HG03354 (cell line): ENCODE data around the gene STMP1.
"Not testable (repeated sequence)": the region's sequence is repeated elsewhere in the genome, so short reads cannot be mapped to it uniquely, and the experiment has no call there.

Experiments used
- ATAC-seq: cut with Tn5 transposase; IDR thresholded peaks from one replicate; pipeline ENCODE4 v1.9.1; 2021; ENCODE audit warnings: mild to moderate bottlenecking; ENCODE audit not compliant: unreplicated experiment, poor library complexity, severe bottlenecking

STMP1 gene

DNA sequence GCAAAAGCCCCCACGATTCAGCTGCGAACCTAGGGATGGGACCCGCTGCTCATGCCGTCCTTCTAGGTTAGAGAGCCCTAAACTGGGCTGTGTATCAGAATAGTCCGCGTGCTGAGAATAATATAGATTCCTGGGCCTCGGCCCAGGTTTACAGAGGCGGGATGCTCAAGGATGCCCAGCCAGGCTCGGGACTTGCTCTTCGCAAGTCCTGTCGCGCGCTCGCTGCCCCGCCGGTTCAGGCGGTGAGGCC, 266 bp upstream of the STMP1 start:
- no peak for ATAC-seq

GRCh38 chr7:135664046-135664589, 1.8 kb downstream of the STMP1 start:
- no peak for ATAC-seq

DNA sequence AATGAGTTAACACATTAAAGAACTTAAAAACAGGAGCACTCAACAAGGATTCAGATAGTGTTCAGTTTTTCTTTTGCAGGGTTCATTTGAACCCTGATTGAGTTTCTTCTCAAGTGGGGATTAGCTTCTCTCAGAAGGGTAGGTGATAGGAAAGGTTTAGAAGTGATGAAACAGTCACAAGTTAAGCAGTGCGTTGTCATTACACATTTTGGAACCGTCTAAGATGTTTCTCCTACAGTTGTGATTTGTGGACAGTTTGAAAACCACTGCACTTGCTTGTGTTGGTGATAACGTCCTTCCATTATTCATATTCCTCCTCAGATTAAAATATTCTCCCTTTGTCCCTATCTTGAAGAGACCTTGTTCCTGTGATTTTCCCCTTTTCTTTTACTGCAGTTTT, 2.7 kb downstream of the STMP1 start:
- no peak for ATAC-seq

DNA sequence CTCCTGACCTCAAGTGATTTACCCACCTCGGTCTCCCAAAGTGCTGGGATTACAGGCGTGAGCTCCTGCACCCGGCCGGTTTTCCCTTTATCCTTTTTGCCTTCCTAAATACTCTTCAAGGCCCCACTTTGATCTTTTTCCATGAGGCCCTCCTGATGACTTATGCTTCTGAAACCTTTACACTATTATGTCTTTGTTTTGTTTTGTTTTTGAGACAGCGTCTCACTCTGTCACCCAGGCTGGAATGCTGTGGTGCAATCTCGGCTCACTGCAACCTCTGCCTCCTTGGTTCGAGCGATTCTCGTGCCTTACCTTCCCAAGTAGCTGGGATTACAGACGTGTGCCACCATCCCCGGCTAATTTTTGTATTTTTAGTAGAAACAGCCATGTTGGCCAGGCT, 3.8 kb downstream of the STMP1 start:
- no peak for ATAC-seq

GRCh38 chr7:135666846-135667245, 4.5 kb downstream of the STMP1 start:
- no peak for ATAC-seq

DNA sequence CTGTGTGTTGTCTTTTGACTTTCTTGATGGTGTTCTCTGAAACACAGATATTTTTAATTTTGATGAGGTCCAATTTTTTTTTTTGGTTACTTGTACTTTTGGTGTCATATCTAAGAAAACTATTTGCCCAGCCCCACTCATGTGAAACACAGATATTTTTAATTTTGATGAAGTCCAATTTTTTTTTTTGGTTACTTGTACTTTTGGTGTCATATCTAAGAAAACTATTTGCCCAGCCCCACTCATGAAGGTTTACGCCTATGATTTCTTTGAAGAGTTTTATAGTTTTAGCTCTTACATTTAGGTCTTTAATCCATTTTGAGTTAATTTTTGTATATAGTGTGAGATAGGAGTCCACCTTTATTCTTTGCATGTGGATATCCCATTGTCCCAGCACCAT, 5.3 kb downstream of the STMP1 start:
- ATAC-seq = not testable (repeated sequence)

DNA sequence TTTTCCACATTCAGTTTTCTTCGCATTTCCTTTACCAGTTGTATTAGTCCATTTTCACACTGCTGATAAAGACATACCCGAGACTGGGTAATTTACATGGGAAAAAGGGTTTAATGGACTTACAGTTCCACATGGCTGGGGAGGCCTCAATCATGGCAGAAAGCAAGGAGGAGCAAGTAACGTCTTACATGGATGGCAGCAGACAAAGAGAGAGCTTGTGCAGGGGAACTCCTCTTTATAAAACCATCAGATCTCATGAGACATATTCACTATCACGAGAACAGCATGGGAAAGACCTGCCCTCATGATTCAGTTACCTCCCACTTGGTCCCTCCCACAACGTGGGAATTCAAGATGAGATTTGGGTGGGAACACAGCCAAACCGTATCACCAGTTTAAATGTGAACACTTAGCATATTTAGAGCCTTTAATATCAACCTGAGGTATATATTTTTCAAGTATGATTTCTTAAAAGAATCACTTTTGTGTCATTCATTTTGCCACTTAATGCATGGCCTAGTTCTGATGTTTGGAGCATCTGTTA, 6.6 kb downstream of the STMP1 start:
- not testable (repeated sequence) for ATAC-seq

GRCh38 chr7:135669774-135670173, 7.5 kb downstream of the STMP1 start:
- ATAC-seq = no peak

DNA sequence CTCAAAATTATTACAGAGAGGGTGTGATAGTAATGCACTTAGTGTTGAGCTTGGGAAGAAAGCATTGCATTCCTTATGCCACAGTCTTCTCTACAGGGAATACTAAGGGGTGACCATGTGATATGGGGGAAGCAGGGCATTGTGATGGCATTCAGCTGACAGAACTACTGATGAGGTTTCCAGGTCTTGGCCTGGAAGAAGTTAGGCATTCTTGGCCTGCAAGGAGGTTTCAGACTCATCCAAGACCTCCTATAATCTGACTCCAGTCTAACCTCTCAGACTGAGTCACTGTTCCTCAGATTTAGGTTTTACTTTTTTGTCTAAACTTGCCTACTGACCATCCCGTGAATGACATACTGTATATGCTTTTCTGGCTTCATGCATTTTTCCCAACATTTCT, 7.9 kb downstream of the STMP1 start:
- ATAC-seq = no peak

GRCh38 chr7:135672560-135673359, 10.4 kb downstream of the STMP1 start:
- ATAC-seq = peak; percentile 94

DNA sequence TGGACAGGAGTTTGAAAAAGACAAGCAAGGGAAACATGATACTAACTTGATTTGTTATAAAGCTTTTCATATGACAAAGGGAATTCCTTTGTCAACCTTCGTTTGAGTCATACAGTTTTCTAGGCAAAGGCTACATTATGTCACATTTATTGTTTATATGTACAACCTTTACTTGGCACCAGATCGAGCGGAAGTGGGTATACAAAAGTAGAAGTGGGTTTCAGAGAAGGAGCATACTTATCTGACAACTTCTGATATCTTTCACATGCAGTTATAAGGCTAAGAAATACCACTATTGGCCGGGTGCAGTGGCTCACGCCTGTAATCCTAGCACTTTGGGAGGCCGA, 11.0 kb downstream of the STMP1 start:
- ATAC-seq = no peak

DNA sequence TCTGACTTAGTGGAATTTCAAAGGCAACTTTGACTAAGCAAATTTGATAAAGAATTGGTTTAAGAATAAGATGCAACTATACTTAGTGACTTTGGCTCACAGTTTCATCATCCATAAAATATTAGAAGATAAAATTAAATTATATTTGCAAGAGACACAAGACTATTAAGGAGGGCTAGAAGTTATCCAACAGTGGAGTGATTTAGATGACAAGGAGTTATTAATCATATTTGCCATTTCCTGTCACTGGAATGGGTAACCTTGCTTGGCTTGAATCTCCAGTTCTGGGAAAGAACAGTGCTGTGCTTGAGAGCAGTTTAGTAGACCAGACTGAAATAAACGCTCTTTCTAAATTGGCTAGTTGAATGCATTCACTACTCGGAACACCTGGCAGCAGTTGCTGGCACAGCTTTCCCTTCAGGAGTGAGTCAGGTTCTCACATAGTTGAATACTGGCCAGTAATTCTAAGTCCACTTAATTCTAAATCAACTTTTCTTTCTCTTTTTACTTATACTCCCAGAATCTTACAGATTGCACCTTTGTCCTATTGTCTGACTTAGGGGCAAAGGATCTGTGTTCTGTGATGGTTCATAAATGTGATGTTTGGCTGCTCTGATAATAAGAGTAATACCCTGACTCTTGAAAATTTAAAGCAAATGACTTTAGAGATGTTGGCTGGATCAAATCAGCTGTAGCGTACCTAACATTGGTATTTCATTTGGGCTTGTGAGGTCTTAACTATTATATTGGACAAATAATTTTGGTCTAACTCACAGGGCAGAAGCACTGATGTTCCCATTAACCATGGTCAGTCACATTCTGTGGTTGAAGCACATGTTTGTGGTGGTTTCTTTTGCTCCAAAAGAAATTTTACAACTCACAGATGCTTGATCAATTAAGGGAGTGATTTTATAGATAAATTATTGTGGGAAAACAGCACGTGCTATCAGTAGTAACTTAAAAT, 16.6 kb downstream of the STMP1 start:
- no peak for ATAC-seq

GRCh38 chr7:135681762-135682161, 19.4 kb downstream of the STMP1 start:
- ATAC-seq = no peak

DNA sequence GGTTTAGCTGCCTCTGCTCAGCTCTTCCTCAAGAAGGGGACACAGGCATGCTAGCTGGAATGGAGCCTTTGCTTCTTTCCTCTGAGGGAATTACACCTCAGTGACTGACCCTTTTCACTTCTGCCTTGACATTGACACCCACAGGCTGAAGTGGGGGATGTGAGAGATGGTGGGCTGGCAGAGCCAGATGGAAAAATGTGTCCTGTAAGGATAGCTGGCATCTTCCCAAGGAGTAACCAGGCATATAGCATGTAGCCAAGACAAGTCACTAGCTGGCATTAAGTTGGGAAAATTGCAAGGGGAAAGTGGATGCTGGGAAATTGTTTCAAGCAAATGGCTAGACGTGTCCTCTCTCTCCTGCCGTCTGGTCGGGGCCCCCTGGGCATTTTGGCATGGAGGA, 19.9 kb downstream of the STMP1 start:
- no peak for ATAC-seq

- no peak for ATAC-seq
Measured at GRCh38 chr7:135683609-135684008, 21.3 kb downstream of the STMP1 start.

DNA sequence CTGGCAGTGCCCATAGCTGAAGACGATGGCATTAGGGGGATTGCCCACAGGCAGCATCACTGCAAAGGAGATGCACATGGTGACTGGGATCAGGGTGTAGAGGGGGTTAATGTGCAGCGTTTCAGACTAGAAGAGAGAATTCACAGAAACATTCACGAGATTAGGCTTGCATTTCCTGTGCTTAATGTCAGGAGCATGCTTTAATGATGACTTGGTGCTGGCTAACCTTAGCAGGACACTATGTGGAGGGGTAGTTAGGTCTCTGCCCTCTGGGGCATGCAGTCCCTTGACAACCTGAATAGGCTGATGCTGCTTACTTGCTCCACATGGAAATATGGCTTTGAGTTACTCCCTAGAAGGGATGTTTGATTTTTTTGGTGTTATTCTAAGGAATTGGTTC, 21.8 kb downstream of the STMP1 start:
- no peak for ATAC-seq

DNA sequence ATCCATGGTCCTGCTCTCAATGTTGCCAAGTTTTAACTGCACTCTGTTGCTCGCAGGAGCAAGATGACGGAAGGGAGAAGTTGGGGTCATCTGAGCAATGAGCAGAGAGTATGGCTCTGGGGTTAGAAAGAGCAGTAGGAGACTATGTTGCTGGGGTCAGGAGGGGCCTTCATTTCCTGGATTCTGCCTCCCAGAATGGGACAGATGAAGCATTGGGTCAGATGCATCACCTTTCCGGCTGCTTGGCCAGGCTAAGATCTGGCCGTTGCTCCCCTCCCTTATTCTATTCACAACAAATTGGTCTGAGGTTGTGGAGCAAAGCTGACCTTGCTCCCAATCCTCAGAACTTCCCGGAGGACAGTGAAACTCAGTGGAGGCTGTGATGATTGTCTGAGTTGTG, 22.4 kb downstream of the STMP1 start:
- ATAC-seq = no peak

DNA sequence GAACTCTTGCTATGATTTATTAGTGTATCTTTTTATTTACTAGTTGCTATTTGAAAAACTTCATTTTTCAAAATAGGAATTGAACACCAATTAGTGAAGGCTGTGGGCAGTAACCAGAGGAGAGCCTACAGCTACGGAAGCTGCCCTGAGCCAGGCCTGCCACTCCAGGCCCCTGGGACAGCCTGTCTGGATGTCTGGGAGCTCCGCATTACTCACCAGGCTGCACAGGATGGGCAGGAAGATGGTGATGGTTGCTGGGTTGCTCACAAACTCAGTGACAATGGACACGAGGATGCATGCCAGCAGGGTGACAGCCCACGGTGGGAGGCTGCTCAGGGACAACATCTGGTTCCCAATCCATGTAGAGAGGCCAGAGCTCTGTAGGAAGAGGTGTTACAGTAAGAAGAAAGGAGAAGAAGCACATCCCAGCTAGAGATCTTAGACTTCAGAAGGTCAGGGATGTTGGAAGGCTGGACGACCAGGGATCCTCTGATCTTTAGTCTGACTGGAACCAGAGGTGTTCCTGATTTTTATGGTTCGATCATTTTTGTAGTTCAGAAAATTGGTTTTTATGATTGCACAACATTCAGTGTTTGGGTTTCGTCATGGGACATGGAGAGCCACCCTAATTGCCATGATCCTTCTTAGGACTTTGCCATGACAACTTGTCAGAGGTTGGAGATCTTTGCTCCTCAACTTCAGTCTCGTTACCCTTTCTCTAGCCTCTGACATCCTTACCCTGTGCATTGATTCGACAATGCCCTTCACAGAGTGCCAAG, 23.2 kb downstream of the STMP1 start:
- no peak for ATAC-seq

DNA sequence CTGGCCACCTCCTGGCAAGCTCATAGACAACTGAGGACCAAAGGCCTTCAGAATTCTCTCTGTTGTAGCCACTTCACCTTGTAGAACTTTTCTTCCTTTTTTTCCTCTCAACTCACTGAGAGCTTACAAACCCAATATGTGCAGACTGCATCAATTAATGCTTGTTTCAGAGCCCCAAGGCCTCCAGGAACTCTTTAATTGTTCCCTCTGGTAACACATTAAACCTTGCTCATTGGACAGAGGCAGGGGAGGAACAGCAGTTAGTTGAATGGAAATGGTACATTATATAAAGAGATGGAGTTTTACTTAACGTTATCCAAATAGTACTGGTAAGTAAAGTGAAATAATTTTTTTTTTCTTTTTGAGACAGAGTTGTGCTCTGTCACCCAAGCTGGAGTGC, 25.2 kb downstream of the STMP1 start:
- no peak for ATAC-seq

GRCh38 chr7:135690566-135690965, 28.3 kb downstream of the STMP1 start:
- no peak for ATAC-seq
